HG03342 (cell line): ENCODE data around the gene KCNJ18.
"Not testable (repeated sequence)": the region's sequence is repeated elsewhere in the genome, so short reads cannot be mapped to it uniquely, and the experiment has no call there.

Source experiments
- ATAC-seq: cut with Tn5 transposase; IDR thresholded peaks from one replicate; pipeline ENCODE4 v1.9.1; 2021; ENCODE audit warnings: mild to moderate bottlenecking, moderate library complexity; ENCODE audit not compliant: unreplicated experiment

Gene KCNJ18

DNA sequence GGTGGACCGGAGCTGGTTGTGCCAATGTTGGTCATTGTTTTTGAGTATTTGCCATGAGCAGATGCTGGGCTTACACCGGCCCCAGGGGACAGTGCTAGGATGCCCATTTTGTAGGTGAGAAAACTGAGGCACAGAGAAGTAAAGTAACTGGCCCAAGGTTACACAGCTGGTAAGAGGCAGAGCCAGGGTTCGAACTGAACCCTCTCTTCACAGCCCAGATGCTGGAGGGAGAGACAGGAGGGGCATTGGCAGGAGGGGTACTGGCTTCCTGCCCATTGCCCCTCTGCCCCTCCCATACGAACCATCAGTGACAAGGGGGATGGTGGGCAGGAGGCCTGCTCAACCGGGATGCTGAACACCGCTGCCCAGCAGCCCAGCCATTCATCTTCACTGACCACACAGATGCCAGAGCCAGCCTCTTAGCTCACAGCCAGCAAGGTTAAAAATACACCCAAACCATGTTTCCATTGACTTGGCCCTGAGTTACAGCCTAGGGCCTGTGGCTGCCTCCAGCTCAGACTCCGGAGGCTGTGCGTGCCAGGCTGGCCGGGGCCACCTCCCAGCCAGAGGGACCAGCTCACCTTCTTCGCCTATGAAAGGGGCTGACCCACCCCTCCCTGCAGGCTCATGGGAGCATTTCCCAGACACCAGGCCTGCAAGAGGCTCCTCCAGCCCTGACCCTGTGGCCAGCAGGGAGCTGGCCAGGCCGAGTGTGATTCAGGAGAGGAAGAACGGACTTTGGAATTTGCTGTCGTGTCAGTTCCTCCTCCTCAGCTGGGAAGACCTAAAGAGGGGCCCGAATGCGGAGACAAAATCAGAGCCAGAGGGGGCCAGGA lies 57.6 kb downstream of the KCNJ18 start:
- ATAC-seq: not testable (repeated sequence)

DNA sequence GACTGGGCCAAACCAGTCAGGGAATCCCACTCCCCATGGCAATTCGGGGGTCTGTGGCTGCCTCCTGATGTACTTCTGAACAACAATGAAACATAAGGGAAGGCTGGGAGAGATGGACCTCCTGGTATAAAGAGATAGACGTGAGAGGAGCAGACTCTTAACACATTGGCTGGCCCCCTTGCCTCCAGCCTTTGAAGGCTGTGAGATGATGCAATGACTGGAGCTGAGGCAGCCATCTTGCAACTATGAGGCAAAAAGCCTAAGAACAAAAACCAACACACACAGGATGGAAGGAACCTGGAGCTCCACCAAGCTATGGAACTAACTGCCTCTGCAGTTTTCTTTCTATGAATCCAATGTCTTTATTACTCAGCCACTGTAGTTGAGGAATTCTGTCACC lies 58.8 kb downstream of the KCNJ18 start:
- ATAC-seq: not testable (repeated sequence)
